ENCODE results near the gene GDF10.

Gene GDF10

GRCh38 chr10:47261556-47261955 lies 38.4 kb upstream of the GDF10 start:
- no peak for TF ChIP-seq POU6F1 (CRISPR knock-in tag; IDR thresholded peaks at IDR 0.05; ENCODE audit: borderline replicate concordance, low read depth)
- TF ChIP-seq ARNTL (CRISPR knock-in tag; IDR thresholded peaks at IDR 0.05; ENCODE audit: borderline replicate concordance, low read depth) = no peak
- no peak for TF ChIP-seq ISL1 (CRISPR knock-in tag; IDR thresholded peaks at IDR 0.05)
- TF ChIP-seq PATZ1 (CRISPR knock-in tag; IDR thresholded peaks at IDR 0.05; ENCODE audit: borderline replicate concordance) = no peak
- TF ChIP-seq TOX (CRISPR knock-in tag; IDR thresholded peaks at IDR 0.05; ENCODE audit: borderline replicate concordance) = no peak
- no peak for TF ChIP-seq TCF4 (CRISPR knock-in tag; IDR thresholded peaks at IDR 0.05; ENCODE audit: borderline replicate concordance)
- TF ChIP-seq, protein P1, sequence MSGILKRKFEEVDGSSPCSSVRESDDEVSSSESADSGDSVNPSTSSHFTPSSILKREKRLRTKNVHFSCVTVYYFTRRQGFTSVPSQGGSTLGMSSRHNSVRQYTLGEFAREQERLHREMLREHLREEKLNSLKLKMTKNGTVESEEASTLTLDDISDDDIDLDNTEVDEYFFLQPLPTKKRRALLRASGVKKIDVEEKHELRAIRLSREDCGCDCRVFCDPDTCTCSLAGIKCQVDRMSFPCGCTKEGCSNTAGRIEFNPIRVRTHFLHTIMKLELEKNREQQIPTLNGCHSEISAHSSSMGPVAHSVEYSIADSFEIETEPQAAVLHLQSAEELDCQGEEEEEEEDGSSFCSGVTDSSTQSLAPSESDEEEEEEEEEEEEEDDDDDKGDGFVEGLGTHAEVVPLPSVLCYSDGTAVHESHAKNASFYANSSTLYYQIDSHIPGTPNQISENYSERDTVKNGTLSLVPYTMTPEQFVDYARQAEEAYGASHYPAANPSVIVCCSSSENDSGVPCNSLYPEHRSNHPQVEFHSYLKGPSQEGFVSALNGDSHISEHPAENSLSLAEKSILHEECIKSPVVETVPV (CRISPR knock-in tag; IDR thresholded peaks at IDR 0.05) = no peak
- TF ChIP-seq OSR1 (CRISPR knock-in tag; IDR thresholded peaks at IDR 0.05) = no peak
- no peak for TF ChIP-seq ZFP30 (CRISPR knock-in tag; IDR thresholded peaks at IDR 0.05)
- no peak for TF ChIP-seq SNAI2 (CRISPR knock-in tag; IDR thresholded peaks at IDR 0.05)
- TF ChIP-seq RARB (CRISPR knock-in tag; IDR thresholded peaks at IDR 0.05) = no peak
- TF ChIP-seq, protein P2, sequence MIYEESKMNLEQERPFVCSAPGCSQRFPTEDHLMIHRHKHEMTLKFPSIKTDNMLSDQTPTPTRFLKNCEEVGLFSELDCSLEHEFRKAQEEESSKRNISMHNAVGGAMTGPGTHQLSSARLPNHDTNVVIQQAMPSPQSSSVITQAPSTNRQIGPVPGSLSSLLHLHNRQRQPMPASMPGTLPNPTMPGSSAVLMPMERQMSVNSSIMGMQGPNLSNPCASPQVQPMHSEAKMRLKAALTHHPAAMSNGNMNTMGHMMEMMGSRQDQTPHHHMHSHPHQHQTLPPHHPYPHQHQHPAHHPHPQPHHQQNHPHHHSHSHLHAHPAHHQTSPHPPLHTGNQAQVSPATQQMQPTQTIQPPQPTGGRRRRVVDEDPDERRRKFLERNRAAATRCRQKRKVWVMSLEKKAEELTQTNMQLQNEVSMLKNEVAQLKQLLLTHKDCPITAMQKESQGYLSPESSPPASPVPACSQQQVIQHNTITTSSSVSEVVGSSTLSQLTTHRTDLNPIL (CRISPR knock-in tag; IDR thresholded peaks at IDR 0.05; ENCODE audit: low read depth) = no peak
- no peak for TF ChIP-seq CSDC2 (CRISPR knock-in tag; IDR thresholded peaks at IDR 0.05)
- no peak for ATAC-seq

DNA sequence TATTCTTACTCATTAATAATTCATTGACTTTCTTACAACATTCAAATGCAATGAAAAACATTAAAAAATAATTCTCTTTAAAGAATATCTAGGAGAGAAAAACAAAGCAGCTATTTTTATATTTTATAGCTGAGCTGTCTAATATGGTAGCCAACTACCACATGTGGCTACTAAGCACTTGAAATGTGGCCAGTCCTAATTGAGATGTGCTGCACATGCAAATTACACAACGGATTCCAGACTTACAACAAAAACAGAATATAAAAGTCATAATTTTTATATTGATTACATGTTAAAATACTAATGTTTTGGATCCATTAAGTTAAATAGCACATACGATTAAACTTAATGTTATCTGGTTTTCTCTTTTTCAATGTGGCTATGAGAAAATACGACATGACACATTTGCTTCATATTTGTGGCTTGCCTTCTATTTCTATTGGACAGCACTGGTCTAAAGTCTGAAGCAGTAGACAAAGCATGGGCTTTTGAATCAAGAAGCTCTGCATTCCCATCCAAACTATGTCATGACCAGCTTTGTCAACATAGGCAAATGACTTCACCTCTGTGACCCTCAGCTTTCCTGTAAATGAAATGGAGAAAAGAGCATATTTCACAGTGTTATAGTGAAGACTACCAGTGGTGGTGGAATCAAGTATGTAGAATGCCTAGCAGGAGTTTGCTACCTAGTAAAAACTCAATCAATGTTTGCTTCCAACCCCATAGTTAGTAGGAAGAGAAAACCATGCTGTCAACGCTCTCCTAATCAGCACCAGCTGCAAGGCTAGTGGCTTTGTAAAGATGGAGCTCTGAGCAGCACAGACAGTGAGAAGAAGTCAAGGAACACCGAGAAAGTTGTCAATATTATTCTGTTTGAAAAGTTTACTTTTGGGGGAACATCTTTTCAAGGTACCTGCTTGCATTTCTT lies 37.1 kb upstream of the GDF10 start:
- ATAC-seq = no peak
- no peak for TF ChIP-seq ZFP3 (CRISPR knock-in tag; IDR thresholded peaks at IDR 0.05)
- TF ChIP-seq GLIS3 (CRISPR knock-in tag; IDR thresholded peaks at IDR 0.05) = no peak
- no peak for TF ChIP-seq CSDC2 (CRISPR knock-in tag; IDR thresholded peaks at IDR 0.05)
- TF ChIP-seq RARB (CRISPR knock-in tag; IDR thresholded peaks at IDR 0.05) = no peak
- no peak for TF ChIP-seq OSR1 (CRISPR knock-in tag; IDR thresholded peaks at IDR 0.05)
- no peak for TF ChIP-seq ARNTL (CRISPR knock-in tag; IDR thresholded peaks at IDR 0.05; ENCODE audit: borderline replicate concordance, low read depth)
- TF ChIP-seq, protein P2 (CRISPR knock-in tag; IDR thresholded peaks at IDR 0.05; ENCODE audit: low read depth) = no peak
- no peak for TF ChIP-seq ZNF8 (CRISPR knock-in tag; IDR thresholded peaks at IDR 0.05)
- no peak for TF ChIP-seq TOX (CRISPR knock-in tag; IDR thresholded peaks at IDR 0.05; ENCODE audit: borderline replicate concordance)
- no peak for TF ChIP-seq TSHZ2 (CRISPR knock-in tag; IDR thresholded peaks at IDR 0.05)
- TF ChIP-seq ESRRG (CRISPR knock-in tag; IDR thresholded peaks at IDR 0.05) = no peak
- no peak for TF ChIP-seq SNAI2 (CRISPR knock-in tag; IDR thresholded peaks at IDR 0.05)
- TF ChIP-seq BACH2 (CRISPR knock-in tag; IDR thresholded peaks at IDR 0.05; ENCODE audit: borderline replicate concordance) = no peak
- TF ChIP-seq ZNF70 (CRISPR knock-in tag; IDR thresholded peaks at IDR 0.05) = no peak
- no peak for TF ChIP-seq ISL1 (CRISPR knock-in tag; IDR thresholded peaks at IDR 0.05)
- no peak for TF ChIP-seq PATZ1 (CRISPR knock-in tag; IDR thresholded peaks at IDR 0.05; ENCODE audit: borderline replicate concordance)
- TF ChIP-seq, protein P1 (CRISPR knock-in tag; IDR thresholded peaks at IDR 0.05) = no peak
- no peak for TF ChIP-seq ZC3H10 (CRISPR knock-in tag; IDR thresholded peaks at IDR 0.05)
- no peak for TF ChIP-seq TCF4 (CRISPR knock-in tag; IDR thresholded peaks at IDR 0.05; ENCODE audit: borderline replicate concordance)
